Measurements from ENCODE around the gene CDC123.

DNA sequence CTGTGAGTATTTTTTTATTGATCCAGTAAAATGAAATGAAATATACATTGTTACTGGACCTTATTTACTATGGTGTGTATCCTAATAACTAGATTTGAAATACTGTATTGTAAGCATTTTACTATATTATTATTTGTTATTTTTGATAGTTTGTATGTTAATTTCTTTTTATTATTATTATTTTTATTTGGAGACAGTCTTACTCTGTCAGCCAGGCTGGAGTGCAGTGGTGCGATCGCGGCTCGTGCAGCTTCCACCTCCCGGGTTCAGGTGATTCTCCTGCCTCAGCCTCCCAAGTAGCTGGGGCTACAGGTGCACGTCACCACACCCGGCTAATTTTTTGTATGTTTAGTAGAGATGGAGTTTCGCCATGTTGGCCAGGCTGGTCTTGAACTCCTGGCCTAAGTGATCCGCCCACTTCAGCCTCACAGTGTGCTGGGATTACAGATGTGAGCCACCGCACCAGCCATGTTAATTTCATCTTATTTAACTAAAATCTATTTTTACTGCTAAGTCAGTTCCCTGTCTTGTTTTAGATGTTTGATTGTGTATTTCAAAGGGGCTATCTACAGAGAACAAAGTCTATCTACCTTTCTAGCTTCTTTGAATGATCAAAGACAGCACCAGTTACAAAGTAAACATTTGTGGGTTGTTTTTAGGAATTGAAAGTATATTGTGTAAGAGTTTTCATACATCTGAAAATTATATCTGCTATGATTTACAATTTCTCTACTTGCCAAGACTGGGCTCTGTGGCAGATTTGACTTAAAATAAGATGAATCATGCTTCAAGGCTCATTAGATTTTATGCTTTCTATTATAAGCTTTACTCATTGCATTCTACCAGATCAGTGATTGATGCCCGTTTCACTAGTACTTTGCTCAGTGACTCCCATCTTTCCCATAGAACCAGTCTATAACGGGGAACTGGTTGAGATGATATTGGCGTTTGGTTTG, 41.6 kb downstream of the CDC123 start:
- TF ChIP-seq POLR2A (IDR thresholded peaks at IDR 0.05), result no peak
- TF ChIP-seq, protein P1, sequence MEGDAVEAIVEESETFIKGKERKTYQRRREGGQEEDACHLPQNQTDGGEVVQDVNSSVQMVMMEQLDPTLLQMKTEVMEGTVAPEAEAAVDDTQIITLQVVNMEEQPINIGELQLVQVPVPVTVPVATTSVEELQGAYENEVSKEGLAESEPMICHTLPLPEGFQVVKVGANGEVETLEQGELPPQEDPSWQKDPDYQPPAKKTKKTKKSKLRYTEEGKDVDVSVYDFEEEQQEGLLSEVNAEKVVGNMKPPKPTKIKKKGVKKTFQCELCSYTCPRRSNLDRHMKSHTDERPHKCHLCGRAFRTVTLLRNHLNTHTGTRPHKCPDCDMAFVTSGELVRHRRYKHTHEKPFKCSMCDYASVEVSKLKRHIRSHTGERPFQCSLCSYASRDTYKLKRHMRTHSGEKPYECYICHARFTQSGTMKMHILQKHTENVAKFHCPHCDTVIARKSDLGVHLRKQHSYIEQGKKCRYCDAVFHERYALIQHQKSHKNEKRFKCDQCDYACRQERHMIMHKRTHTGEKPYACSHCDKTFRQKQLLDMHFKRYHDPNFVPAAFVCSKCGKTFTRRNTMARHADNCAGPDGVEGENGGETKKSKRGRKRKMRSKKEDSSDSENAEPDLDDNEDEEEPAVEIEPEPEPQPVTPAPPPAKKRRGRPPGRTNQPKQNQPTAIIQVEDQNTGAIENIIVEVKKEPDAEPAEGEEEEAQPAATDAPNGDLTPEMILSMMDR (IDR thresholded peaks at IDR 0.05), result no peak

Measured in lower leg skin (tissue), 3 donors.